T-helper 1 cell treated with Interleukin-12 subunit alpha and Interleukin-12 subunit beta and Interleukin-4 antibody, amounts not matched to agents 30 ng/mL and 1 ng/mL, for 36 hours (primary cell): ENCODE measurements around the gene AICDA. TPM values are rescaled to one million over a fixed set of nuclear protein-coding genes. Genes with fewer than 3 reads are reported as not detected.

Source experiments
- intact Hi-C: fragments of 100-400 bp; cut with micrococcal nuclease; formaldehyde crosslinking; loops from one replicate; pipeline ENCODE4 v1.15.1; 2024
- total RNA-seq: library from RNA; stranded (reverse); gene quantifications from 2 replicates; pipeline ENCODE4 v1.2.3, GENCODE V29; 2022

AICDA gene
- total RNA-seq, 1 donor from 2014 or later = 0.17 TPM

- intact Hi-C loops = no loop called here
These were observed 53.0 kb downstream of the AICDA start for GRCh38 chr12:8559676-8560075.

- intact Hi-C loops = no loop called here
These were observed 56.0 kb downstream of the AICDA start for GRCh38 chr12:8556531-8557097.

- intact Hi-C loops = no loop called here
These were observed 58.0 kb downstream of the AICDA start for GRCh38 chr12:8554451-8555195.

GRCh38 chr12:8553088-8553627 lies 59.5 kb downstream of the AICDA start:
- intact Hi-C loops = no loop called here

Other genes starting within 250 kb of the AICDA start
- not detected in 2 replicates for gene CLEC6A, start 156.9 kb downstream of the AICDA start, total RNA-seq
- not detected in 2 replicates for gene CLEC4D, start 99.4 kb downstream of the AICDA start, total RNA-seq
- not detected in 2 replicates for gene CLEC4E, start 72.0 kb downstream of the AICDA start, total RNA-seq
- not detected in 2 replicates for gene MFAP5, start 50.0 kb upstream of the AICDA start, total RNA-seq
- 0.56 and 0.83 TPM in 2 replicates for gene RIMKLB, start 85.1 kb upstream of the AICDA start, total RNA-seq
- gene A2ML1, start 209.8 kb upstream of the AICDA start, total RNA-seq = not detected in 2 replicates